Endothelial cell of umbilical vein (primary cell): ENCODE results near the gene ABI2. TPM values are rescaled to one million over a fixed set of nuclear protein-coding genes. Genes with fewer than 3 reads are reported as not detected.
A peak's percentile ranks its signal among the peaks of the same experiment; 100 is the strongest.

Experiments used
- BruUV-seq: library from RNA; stranded (reverse); fragments of 400-500 nt; replicated peaks from 2 replicates; lab custom pipeline; 2021; lab: Mats Ljungman, UMichigan
- CTCF ChIA-PET: fragments of 300-600, 350-600 bp; sonication (Branson Sonifier 250); formaldehyde crosslinking; loops from one replicate; lab custom pipeline; 2021; ENCODE audit warnings: antibody characterized with exemption, inconsistent platforms; lab: Charles Lee
- POLR2A ChIA-PET: fragments of 300-600, 350-600 bp; sonication (Branson Sonifier 250); formaldehyde crosslinking; loops from one replicate; lab custom pipeline; 2021; ENCODE audit warnings: antibody characterized with exemption, inconsistent platforms; lab: Charles Lee
- DNase-seq: peaks from one replicate; pipeline ENCODE4 v3.0.0-alpha.2; 2011; ENCODE audit warnings: low read depth, low spot score
- FAIRE-seq: peaks from 2 replicates; lab custom pipeline; 2011; peaks lifted over from hg19 to GRCh38; lab: Jason Lieb, UNC
- H2AFZ ChIP-seq: 2 replicates; pipeline ENCODE4 v1.6.0; 2012; ENCODE audit warnings: low read depth, low read length, control low read depth, inconsistent platforms
- H3K27ac ChIP-seq: 2 replicates; pipeline ENCODE4 v1.5.1; 2011; ENCODE audit warnings: low read depth, mild to moderate bottlenecking, control low read depth, low read length, moderate library complexity; ENCODE audit not compliant: insufficient read depth
- H3K27me3 ChIP-seq, 2 experiments: 2 replicates each; pipeline versions ENCODE4 v1.6.0 to v1.6.1; 2011; ENCODE audit warnings: low read length in 2 of 2, mixed read lengths in 1 of 2; ENCODE audit not compliant: control insufficient read depth in 2 of 2, insufficient read depth in 2 of 2
- H3K36me3 ChIP-seq, 2 experiments: 2 replicates in 1 of 2; 3 replicates in 1 of 2; pipeline ENCODE4 v1.5.1; 2011; ENCODE audit warnings: low read length in 2 of 2, mild to moderate bottlenecking in 1 of 2, moderate library complexity in 1 of 2; ENCODE audit not compliant: control insufficient read depth in 2 of 2, insufficient read depth in 2 of 2; ENCODE audit errors: extremely low read depth in 1 of 2
- H3K4me1 ChIP-seq: 3 replicates; pipeline ENCODE4 v1.5.1; 2011; ENCODE audit warnings: mild to moderate bottlenecking, low read length; ENCODE audit not compliant: control insufficient read depth, insufficient read depth; ENCODE audit errors: extremely low read depth
- H3K4me2 ChIP-seq: 2 replicates; pipeline ENCODE4 v1.6.1; 2011; ENCODE audit warnings: low read length, control low read depth, mixed read lengths; ENCODE audit not compliant: insufficient read depth
- H3K4me3 ChIP-seq, 3 experiments: fragments of 200-600 bp in 1 of 3; sonication (generic), shearing (Covaris generic) in 1 of 3; replicated peaks in 1 of 3; 2 replicates each; pipeline ENCODE4 v1.5.1; 2011 to 2016; ENCODE audit warnings: control low read depth in 3 of 3, low read length in 3 of 3, mild to moderate bottlenecking in 2 of 3, inconsistent platforms in 1 of 3, low read depth in 1 of 3, moderate library complexity in 1 of 3; ENCODE audit not compliant: insufficient read depth in 1 of 3
- H3K79me2 ChIP-seq: 2 replicates; pipeline ENCODE4 v1.6.0; 2012; ENCODE audit warnings: low read length, inconsistent platforms; ENCODE audit not compliant: control insufficient read depth, insufficient read depth
- H3K9ac ChIP-seq: replicated peaks from 2 replicates; pipeline ENCODE3; 2011; ENCODE audit warnings: low read length, control low read depth; ENCODE audit not compliant: insufficient read depth; ENCODE audit errors: extremely low read depth
- H3K9me1 ChIP-seq: replicated peaks from 3 replicates; pipeline ENCODE4 v1.6.0; 2011; ENCODE audit warnings: mild to moderate bottlenecking, low read length; ENCODE audit not compliant: control insufficient read depth, insufficient read depth; ENCODE audit errors: extremely low read depth
- H3K9me3 ChIP-seq: replicated peaks from 2 replicates; pipeline ENCODE4 v1.5.1; 2012; ENCODE audit warnings: low read length, inconsistent platforms; ENCODE audit not compliant: control insufficient read depth, insufficient read depth
- H4K20me1 ChIP-seq: replicated peaks from 2 replicates; pipeline ENCODE3; 2011; ENCODE audit warnings: mild to moderate bottlenecking, low read length; ENCODE audit not compliant: control insufficient read depth, insufficient read depth; ENCODE audit errors: extremely low read depth
- CTCF ChIP-seq, 2 donors: IDR thresholded peaks; 1 replicate in 1 of 2; 2 replicates in 1 of 2; pipeline ENCODE4 v1.5.1; 2011; ENCODE audit warnings: low read length in 2 of 2, mild to moderate bottlenecking in 2 of 2, moderate library complexity in 2 of 2, control low read depth in 1 of 2, inconsistent platforms in 1 of 2, low read depth in 1 of 2; ENCODE audit not compliant: insufficient read depth in 1 of 2; ENCODE audit errors: extremely low read depth in 1 of 2
- EZH2 ChIP-seq: IDR thresholded peaks from 2 replicates; pipeline ENCODE4 v1.6.1; 2012; ENCODE audit warnings: borderline replicate concordance, low read depth, mild to moderate bottlenecking, moderate library complexity, low read length, inconsistent platforms; ENCODE audit not compliant: severe bottlenecking
- FOS ChIP-seq: IDR thresholded peaks from 2 replicates; pipeline ENCODE4 v1.6.1; 2011; ENCODE audit warnings: mild to moderate bottlenecking, low read length, moderate library complexity, borderline replicate concordance; ENCODE audit not compliant: insufficient read depth
- GATA2 ChIP-seq: IDR thresholded peaks from 2 replicates; pipeline ENCODE4 v1.7.0; 2011; ENCODE audit warnings: low read depth, mild to moderate bottlenecking, moderate library complexity, mixed read lengths, low read length; ENCODE audit not compliant: insufficient read length, insufficient read depth
- JUN ChIP-seq: IDR thresholded peaks from 2 replicates; pipeline ENCODE4 v1.6.1; 2011; ENCODE audit warnings: borderline replicate concordance, low read depth; ENCODE audit not compliant: insufficient read length, insufficient read depth
- MYC ChIP-seq: IDR thresholded peaks from one replicate; pipeline ENCODE4 v1.6.1; 2011; ENCODE audit warnings: mild to moderate bottlenecking, low read depth, low read length
- POLR2A ChIP-seq: IDR thresholded peaks from 2 replicates; pipeline ENCODE4 v1.6.1; 2012; ENCODE audit warnings: low read depth, mild to moderate bottlenecking, control low read depth, low read length
- POLR2AphosphoS5 ChIP-seq: IDR thresholded peaks from 2 replicates; pipeline ENCODE4 v1.6.1; 2012; ENCODE audit warnings: low read depth, mild to moderate bottlenecking, control low read depth, low read length, moderate library complexity; ENCODE audit not compliant: insufficient read depth
- dilution Hi-C: fragments of 300-500 bp; cut with MboI; formaldehyde crosslinking; loops from one replicate; pipeline ENCODE4 v1.15.0; 2019; ENCODE audit warnings: low sequenced_read_pairs; ENCODE audit not compliant: extremely low pct_ligation_motif_present
- intact Hi-C: fragments of 100-400 bp; cut with micrococcal nuclease; formaldehyde crosslinking; loops from one replicate; pipeline ENCODE4 v1.10.0; 2022
- polyA plus RNA-seq, 4 experiments: library from polyadenylated mRNA; depleted of rRNA in 3 of 4; stranded (reverse) in 3 of 4; unstranded in 1 of 4; fragments of >200 nt; gene quantifications; 2 replicates each; pipeline versions ENCODE4 v1.2.1 to v1.2.3, GENCODE V29; 2011 to 2012; ENCODE audit warnings: missing spikeins in 1 of 4
- total RNA-seq: library from RNA; stranded (reverse); gene quantifications from 2 replicates; pipeline ENCODE4 v1.2.3, GENCODE V29; 2021
- TF ChIP-seq, protein P1 (sequence below): IDR thresholded peaks from 2 replicates; pipeline ENCODE4 v1.6.1; 2011; ENCODE audit not compliant: insufficient read depth, insufficient read length

ABI2 gene
- total and polyA plus RNA-seq, 2 donors (not counting 3 experiments of a cell fraction or from before 2014, with no cell fraction given): 35.7 to 61.0 TPM

DNA sequence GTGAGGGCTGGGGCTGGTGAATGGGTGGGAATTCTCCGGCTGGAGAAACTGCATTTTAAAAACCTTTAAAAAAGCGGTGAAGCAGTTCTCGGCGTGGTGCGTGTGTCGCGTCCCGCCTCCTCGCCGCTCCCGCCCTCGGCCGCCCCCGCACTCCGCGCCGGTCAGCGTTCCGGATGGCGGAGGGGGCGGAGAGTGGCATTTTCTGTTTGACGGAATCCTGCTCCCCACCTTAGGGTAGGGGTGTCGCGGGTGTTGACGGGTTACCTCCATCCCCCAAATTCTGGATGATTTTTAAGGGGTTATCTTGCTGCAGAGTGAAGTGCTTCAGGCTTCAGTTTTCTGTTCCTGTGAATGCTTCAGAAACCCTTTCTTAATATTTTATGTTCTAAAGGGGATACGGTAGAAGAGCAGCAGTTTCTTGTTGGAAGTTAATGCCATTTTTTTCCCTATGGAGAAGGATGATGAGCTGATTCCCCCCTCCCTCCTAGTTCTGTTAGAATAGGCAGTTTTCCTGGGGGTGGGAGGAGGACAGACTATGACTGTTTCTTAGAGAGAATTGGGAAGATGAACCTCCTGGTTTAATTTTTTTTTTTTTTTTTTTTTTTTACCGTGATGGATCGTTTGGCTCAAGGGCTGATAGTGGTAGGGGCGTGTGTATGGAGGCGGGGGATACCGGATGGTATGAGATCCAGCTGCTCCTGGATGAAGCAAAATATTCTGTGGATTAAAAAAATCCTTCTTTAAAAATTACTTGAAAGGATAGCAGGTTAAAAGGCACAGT lies 756 bp downstream of the ABI2 start:
- DNase-seq: peak; percentile 62
- H3K4me1 ChIP-seq: peaks cover 19% of the 10 kb centered on the region
- peak overlapping the region; percentile 98 for H3K4me2 ChIP-seq
- H3K9ac ChIP-seq: peak overlapping the region; percentile 97
- CTCF ChIA-PET: interaction anchor here (0.8 to 1.0 kb wide), 3 partner anchors 12 to 486 kb away, joined by 3 read pairs; no protein-coding TSS in a partner anchor
- intact Hi-C loops: loop anchor here (1.0 to 10.0 kb wide), 7 partner anchors 12 to 483 kb away; partner anchors contain the start of genes CARF and WDR12
- POLR2A ChIA-PET: interaction anchor here (0.7 kb wide), 1 partner anchor 106 kb away, joined by 8 read pairs; no protein-coding TSS in a partner anchor
- H3K36me3 ChIP-seq: no peaks in the 10 kb centered on the region
- peak; percentile 12 for FAIRE-seq
- TF ChIP-seq POLR2A (no peak), POLR2AphosphoS5 (peak; percentile 14)
- TF ChIP-seq, protein P1, sequence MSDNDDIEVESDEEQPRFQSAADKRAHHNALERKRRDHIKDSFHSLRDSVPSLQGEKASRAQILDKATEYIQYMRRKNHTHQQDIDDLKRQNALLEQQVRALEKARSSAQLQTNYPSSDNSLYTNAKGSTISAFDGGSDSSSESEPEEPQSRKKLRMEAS: peak; percentile 21
- H3K9me3 ChIP-seq: no peaks in the 10 kb centered on the region
- H3K27me3 ChIP-seq: no peaks in the 10 kb centered on the region
- BruUV-seq: no TSS peak
- dilution Hi-C loops: no loop called here
- no peaks in the 10 kb centered on the region for H3K9me1 ChIP-seq
- H3K4me3 ChIP-seq: peak overlapping the region; percentile 97 to 100 (median 99)
- H4K20me1 ChIP-seq: no peaks in the 10 kb centered on the region
- peak overlapping the region; percentile 91 for H2AFZ ChIP-seq
- peak overlapping the region; percentile 79 for H3K27ac ChIP-seq
- peaks cover 53% of the 10 kb centered on the region for H3K79me2 ChIP-seq

- ChIA-PET CTCF (interaction anchor here (0.9 to 1.5 kb wide), 2 partner anchors 14 to 485 kb away, joined by 3 read pairs; no protein-coding TSS in a partner anchor), POLR2A (interaction anchor here (0.6 kb wide), 1 partner anchor 101 kb away, joined by 3 read pairs; no protein-coding TSS in a partner anchor)
- H3K27ac ChIP-seq: no peak overlapping the region
- no peaks in the 10 kb centered on the region for H4K20me1 ChIP-seq
- H3K4me1 ChIP-seq: peaks cover 19% of the 10 kb centered on the region
- no peaks in the 10 kb centered on the region for H3K27me3 ChIP-seq
- peak overlapping the region; percentile 98 for H3K4me2 ChIP-seq
- peaks cover 65% of the 10 kb centered on the region for H3K79me2 ChIP-seq
- no peak overlapping the region for H3K9ac ChIP-seq
- no peaks in the 10 kb centered on the region for H3K9me3 ChIP-seq
- no TSS peak for BruUV-seq
- intact Hi-C loops: no loop called here
- no peak overlapping the region for H3K4me3 ChIP-seq
- H3K9me1 ChIP-seq: no peaks in the 10 kb centered on the region
- FAIRE-seq (no peak), DNase-seq (no peak)
- dilution Hi-C loops: no loop called here
- H2AFZ ChIP-seq: no peak overlapping the region
- H3K36me3 ChIP-seq: no peaks in the 10 kb centered on the region
- TF ChIP-seq POLR2AphosphoS5 (no peak), CTCF (IDR thresholded peaks at IDR 0.05; ENCODE audit: extremely low read depth in 1 of 2, insufficient read depth in 1 of 2, low read depth in 1 of 2, low read length in 2 of 2) (no peak), MYC (no peak), FOS (no peak), JUN (no peak), EZH2 (no peak), POLR2A (no peak), GATA2 (no peak)
- TF ChIP-seq, protein P1: no peak
Observed at GRCh38 chr2:203330434-203330833, 2.2 kb downstream of the ABI2 start.
